H9 (cell line): ENCODE results near the gene NRG3. TPM values are rescaled to one million over a fixed set of nuclear protein-coding genes. Genes with fewer than 3 reads are reported as not detected.

Source experiments
- DNase-seq: peaks from one replicate; pipeline ENCODE4 v3.0.0-alpha.2; 2017
- H2AFZ ChIP-seq: one replicate; pipeline ENCODE4 v1.6.1; 2013; ENCODE audit warnings: mild to moderate bottlenecking, low read length, control low read depth, moderate library complexity
- H2AK5ac ChIP-seq: 2 replicates; pipeline ENCODE4 v1.6.1; 2013; ENCODE audit warnings: low read length, control low read depth, mixed read lengths; ENCODE audit not compliant: insufficient read length
- H2BK120ac ChIP-seq: one replicate; pipeline ENCODE4 v1.6.1; 2013; ENCODE audit warnings: low read depth, mild to moderate bottlenecking, low read length, control low read depth, inconsistent platforms; ENCODE audit not compliant: poor library complexity, severe bottlenecking
- H2BK12ac ChIP-seq: 2 replicates; pipeline ENCODE4 v1.6.1; 2013; ENCODE audit warnings: low read length, control low read depth, mixed read lengths, low read depth; ENCODE audit not compliant: insufficient read length
- H2BK15ac ChIP-seq: 2 replicates; pipeline ENCODE4 v1.6.1; 2013; ENCODE audit warnings: low read depth, low read length, control low read depth
- H2BK20ac ChIP-seq: one replicate; pipeline ENCODE4 v1.6.1; 2013; ENCODE audit warnings: low read depth, mild to moderate bottlenecking, low read length, control low read depth, inconsistent platforms; ENCODE audit not compliant: poor library complexity, severe bottlenecking
- H2BK5ac ChIP-seq: 2 replicates; pipeline ENCODE4 v1.6.1; 2013; ENCODE audit warnings: low read length, control low read depth, mixed read lengths; ENCODE audit not compliant: insufficient read length
- H3K14ac ChIP-seq: 2 replicates; pipeline ENCODE4 v1.6.1; 2013; ENCODE audit warnings: low read length, control low read depth; ENCODE audit not compliant: insufficient read depth
- H3K18ac ChIP-seq: 2 replicates; pipeline ENCODE4 v1.6.1; 2013; ENCODE audit warnings: low read depth, mild to moderate bottlenecking, mixed read lengths, low read length, control low read depth; ENCODE audit not compliant: insufficient read length
- H3K23ac ChIP-seq: 2 replicates; pipeline ENCODE4 v1.6.1; 2013; ENCODE audit warnings: low read length, control low read depth, mixed read lengths, low read depth; ENCODE audit not compliant: insufficient read length
- H3K23me2 ChIP-seq: 2 replicates; pipeline ENCODE4 v1.6.1; 2013; ENCODE audit warnings: low read depth, mild to moderate bottlenecking, mixed read lengths, low read length, control low read depth; ENCODE audit not compliant: insufficient read length, poor library complexity, severe bottlenecking
- H3K27ac ChIP-seq: 2 replicates; pipeline ENCODE4 v1.5.1; 2013; ENCODE audit warnings: low read length, control low read depth, mixed read lengths, low read depth; ENCODE audit not compliant: insufficient read length
- H3K27me3 ChIP-seq: 2 replicates; pipeline ENCODE4 v1.6.1; 2013; ENCODE audit warnings: low read length, control low read depth, inconsistent platforms; ENCODE audit not compliant: insufficient read depth
- H3K4ac ChIP-seq: 2 replicates; pipeline ENCODE4 v1.6.1; 2013; ENCODE audit warnings: low read depth, mild to moderate bottlenecking, control low read depth, inconsistent platforms, low read length, moderate library complexity
- H3K4me1 ChIP-seq: 2 replicates; pipeline ENCODE4 v1.6.1; 2013; ENCODE audit warnings: low read length, control low read depth, inconsistent platforms; ENCODE audit not compliant: insufficient read depth
- H3K4me2 ChIP-seq: 2 replicates; pipeline ENCODE4 v1.6.1; 2013; ENCODE audit warnings: low read length, control low read depth, mixed read lengths; ENCODE audit not compliant: insufficient read length, insufficient read depth
- H3K56ac ChIP-seq: 2 replicates; pipeline ENCODE4 v1.6.1; 2013; ENCODE audit warnings: low read depth, mild to moderate bottlenecking, mixed read lengths, low read length, control low read depth; ENCODE audit not compliant: insufficient read length
- H3K79me1 ChIP-seq: 2 replicates; pipeline ENCODE4 v1.6.1; 2013; ENCODE audit warnings: low read depth, mild to moderate bottlenecking, moderate library complexity, low read length, control low read depth, inconsistent platforms; ENCODE audit not compliant: insufficient read depth, poor library complexity, severe bottlenecking
- H3K79me2 ChIP-seq: 2 replicates; pipeline ENCODE4 v1.6.1; 2013; ENCODE audit warnings: low read length, control low read depth, inconsistent platforms; ENCODE audit not compliant: insufficient read depth
- H3K9ac ChIP-seq: 2 replicates; pipeline ENCODE4 v1.6.1; 2013; ENCODE audit warnings: low read length, control low read depth, mixed read lengths; ENCODE audit not compliant: insufficient read length; ENCODE audit errors: extremely low read depth
- H3K9me3 ChIP-seq: one replicate; pipeline ENCODE4 v1.6.1; 2013; ENCODE audit warnings: low read depth, low read length, inconsistent platforms; ENCODE audit not compliant: control insufficient read depth
- H3T11ph ChIP-seq: one replicate; pipeline ENCODE4 v1.6.1; 2013; ENCODE audit warnings: mild to moderate bottlenecking, low read length, control low read depth, inconsistent platforms
- H4K20me1 ChIP-seq: one replicate; pipeline ENCODE4 v1.6.1; 2013; ENCODE audit not compliant: control insufficient read depth, insufficient read length, insufficient read depth
- H4K5ac ChIP-seq: 2 replicates; pipeline ENCODE4 v1.6.1; 2013; ENCODE audit warnings: low read depth, mild to moderate bottlenecking, mixed read lengths, low read length, control low read depth; ENCODE audit not compliant: insufficient read length
- H4K8ac ChIP-seq: replicated peaks from 2 replicates; pipeline ENCODE4 v1.6.1; 2013; ENCODE audit warnings: low read length, control low read depth, mixed read lengths, low read depth; ENCODE audit not compliant: insufficient read length
- H4K91ac ChIP-seq: 2 replicates; pipeline ENCODE4 v1.6.1; 2013; ENCODE audit warnings: low read depth, mild to moderate bottlenecking, moderate library complexity, mixed read lengths, low read length, control low read depth; ENCODE audit not compliant: insufficient read length
- H3K27ac Mint-ChIP-seq, 3 experiments: 2 replicates in 2 of 3; 3 replicates in 1 of 3; pipeline ENCODE4 v1.8.0; 2020 to 2021; ENCODE audit warnings: mixed read lengths in 3 of 3, mild to moderate bottlenecking in 1 of 3, moderate library complexity in 1 of 3
- H3K27me3 Mint-ChIP-seq: 2 replicates; pipeline ENCODE4 v1.8.0; 2021; ENCODE audit warnings: low read depth, mild to moderate bottlenecking, moderate library complexity, mixed read lengths
- H3K36me3 Mint-ChIP-seq, 3 experiments: 2 replicates in 2 of 3; 3 replicates in 1 of 3; pipeline ENCODE4 v1.8.0; 2020 to 2021; ENCODE audit warnings: low read depth in 3 of 3, mixed read lengths in 3 of 3; ENCODE audit not compliant: insufficient read depth in 1 of 3
- H3K4me1 Mint-ChIP-seq, 2 experiments: 2 replicates each; pipeline ENCODE4 v1.8.0; 2020; ENCODE audit warnings: mixed read lengths in 2 of 2
- H3K4me3 Mint-ChIP-seq, 2 experiments: 2 replicates in 1 of 2; 3 replicates in 1 of 2; pipeline ENCODE4 v1.8.0; 2020 to 2021; ENCODE audit warnings: mild to moderate bottlenecking in 2 of 2, mixed read lengths in 2 of 2, moderate library complexity in 1 of 2
- H3K9me3 Mint-ChIP-seq, 2 experiments: 2 replicates in 1 of 2; 3 replicates in 1 of 2; pipeline ENCODE4 v1.8.0; 2020; ENCODE audit warnings: mild to moderate bottlenecking in 2 of 2, mixed read lengths in 2 of 2, moderate library complexity in 1 of 2
- CTCF ChIP-seq: fragments of 200-600 bp; sonication (generic); conservative IDR thresholded peaks from 3 replicates; pipeline ENCODE4 v1.8.0; 2021; ENCODE audit warnings: antibody characterized with exemption, mild to moderate bottlenecking
- WGBS: extraction: QIAGEN DNeasy Blood & Tissue Kit; methylation state at CpG from one replicate; pipeline ENCODE4 v1.1.7; 2013; ENCODE audit warnings: missing lambda C conversion rate, low lambda C conversion rate, mixed read lengths; ENCODE audit not compliant: insufficient read length; ENCODE audit errors: extremely low coverage; 5-methylcytosine and 5-hydroxymethylcytosine counted together
- total RNA-seq: library from RNA; stranded (reverse); gene quantifications from 2 replicates; pipeline ENCODE4 v1.2.1, GENCODE V29; 2021

Gene NRG3
- total RNA-seq, 1 experiment from 2014 or later, result 1.6 TPM

GRCh38 chr10:81961451-81962184, 86.6 kb downstream of the NRG3 start:
- no peaks in the 10 kb centered on the region for H3K9me3 ChIP-seq
- no peak overlapping the region for H4K91ac ChIP-seq
- Mint-ChIP-seq H3K36me3 (no peaks in the 10 kb centered on the region; a peak in 1 of 7 replicates), H3K27me3 (no peaks in the 10 kb centered on the region), H3K9me3 (no peaks in the 10 kb centered on the region; a peak in 1 of 5 replicates), H3K27ac (no peak overlapping the region), H3K4me1 (peaks cover 0 to 2% of the 10 kb centered on the region in 2 experiments; a peak in 1 of 4 replicates), H3K4me3 (no peak overlapping the region)
- no peak overlapping the region for H2AFZ ChIP-seq
- no peaks in the 10 kb centered on the region for H3K79me2 ChIP-seq
- H3K23ac ChIP-seq, result no peak overlapping the region
- H3K79me1 ChIP-seq, result no peaks in the 10 kb centered on the region
- no CpG with 5 or more reads among the region's 2 CpGs for WGBS
- no peak overlapping the region for H3K56ac ChIP-seq
- H3K4me1 ChIP-seq, result no peaks in the 10 kb centered on the region
- no peak overlapping the region for H4K8ac ChIP-seq
- no peak overlapping the region for H3K27ac ChIP-seq
- no peak overlapping the region for H4K5ac ChIP-seq
- H3K9ac ChIP-seq, result no peak overlapping the region
- H2BK20ac ChIP-seq, result no peak overlapping the region
- H3K4ac ChIP-seq, result no peak overlapping the region
- no peak overlapping the region for H2AK5ac ChIP-seq
- no peaks in the 10 kb centered on the region for H3K23me2 ChIP-seq
- no peak overlapping the region for H3T11ph ChIP-seq
- DNase-seq, result no peak
- TF ChIP-seq CTCF, result no peak
- no peaks in the 10 kb centered on the region for H4K20me1 ChIP-seq
- no peak overlapping the region for H3K4me2 ChIP-seq
- no peak overlapping the region for H2BK15ac ChIP-seq
- H2BK120ac ChIP-seq, result no peak overlapping the region
- no peak overlapping the region for H2BK12ac ChIP-seq
- no peak overlapping the region for H2BK5ac ChIP-seq
- H3K27me3 ChIP-seq, result no peaks in the 10 kb centered on the region
- H3K18ac ChIP-seq, result no peak overlapping the region
- no peak overlapping the region for H3K14ac ChIP-seq
